CMK (cell line): Measurements from ENCODE around the gene SCYGR4.
"Not testable (repeated sequence)": the region's sequence is repeated elsewhere in the genome, so short reads cannot be mapped to it uniquely, and the experiment has no call there.

Experiments used
- DNase-seq: peaks from one replicate; pipeline ENCODE4 v3.0.0-alpha.2; 2010; ENCODE audit warnings: low read depth

Gene SCYGR4

DNA sequence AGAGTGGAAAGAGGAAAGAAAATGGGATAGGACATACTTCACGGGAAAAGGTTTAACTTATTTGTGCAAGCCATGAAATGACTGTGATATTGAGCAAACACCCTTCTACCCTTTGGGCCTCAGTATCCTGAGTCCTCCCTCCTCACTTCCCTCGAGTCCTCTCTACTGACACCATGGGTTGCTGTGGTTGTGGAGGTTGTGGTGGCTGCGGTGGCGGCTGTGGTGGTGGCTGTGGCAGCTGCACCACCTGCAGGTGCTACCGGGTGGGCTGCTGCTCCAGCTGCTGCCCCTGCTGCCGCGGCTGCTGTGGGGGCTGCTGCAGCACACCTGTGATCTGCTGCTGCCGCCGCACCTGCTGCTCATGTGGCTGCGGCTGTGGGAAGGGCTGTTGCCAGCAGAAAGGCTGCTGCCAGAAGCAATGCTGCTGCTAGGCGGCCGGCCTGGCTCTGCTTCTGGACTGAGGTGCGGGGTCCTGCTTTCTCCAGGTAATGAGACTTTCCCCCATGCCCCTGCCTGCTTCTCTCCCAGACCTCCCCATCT, 49.4 kb downstream of the SCYGR4 start, which contains the start of gene SCYGR5:
Gene SCYGR5, plus strand, starts transcription at position 174 of the 540 bp plus-strand sequence. Its CDS starts 0 bp downstream, at position 174.
- DNase-seq, result not testable (repeated sequence)
